Testis (tissue), 2 donors: ENCODE measurements around the gene RMND5A.

ENCODE experiments used
- POLR2A ChIP-seq: fragments of 450-650 bp; IDR thresholded peaks from one replicate; pipeline ENCODE4 v1.6.1; 2017; ENCODE audit warnings: antibody characterized with exemption, mild to moderate bottlenecking, moderate library complexity
- TF ChIP-seq, protein P1 (sequence below), 3 experiments: fragments of 450-650 bp in 2 of 3; fragments of 200-600 bp in 1 of 3; sonication (generic) in 1 of 3; IDR thresholded peaks; one replicate each; pipeline ENCODE4 v1.5.1; 2016 to 2019; ENCODE audit warnings: antibody characterized with exemption in 3 of 3, mild to moderate bottlenecking in 2 of 3, moderate library complexity in 1 of 3

DNA sequence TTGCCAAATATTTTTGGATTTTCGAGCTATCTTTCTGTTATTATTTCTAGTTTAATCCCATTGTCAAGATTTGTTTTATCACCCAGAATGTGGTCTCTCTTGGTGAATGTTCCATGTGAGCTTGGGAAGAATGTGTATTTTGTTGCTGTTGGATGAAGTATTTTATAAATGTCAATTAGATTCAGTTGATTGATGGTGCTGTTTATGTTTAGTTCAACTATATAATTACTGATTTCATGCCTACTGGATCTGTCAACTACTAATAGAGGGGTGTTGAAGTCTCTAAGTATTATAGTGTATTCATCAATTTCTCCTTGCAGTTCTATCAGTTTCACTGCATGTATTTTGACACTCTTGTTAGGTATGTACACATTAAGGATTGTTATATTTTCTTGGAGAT, 34.7 kb upstream of the RMND5A start:
- no peak for TF ChIP-seq POLR2A
- TF ChIP-seq, protein P1, sequence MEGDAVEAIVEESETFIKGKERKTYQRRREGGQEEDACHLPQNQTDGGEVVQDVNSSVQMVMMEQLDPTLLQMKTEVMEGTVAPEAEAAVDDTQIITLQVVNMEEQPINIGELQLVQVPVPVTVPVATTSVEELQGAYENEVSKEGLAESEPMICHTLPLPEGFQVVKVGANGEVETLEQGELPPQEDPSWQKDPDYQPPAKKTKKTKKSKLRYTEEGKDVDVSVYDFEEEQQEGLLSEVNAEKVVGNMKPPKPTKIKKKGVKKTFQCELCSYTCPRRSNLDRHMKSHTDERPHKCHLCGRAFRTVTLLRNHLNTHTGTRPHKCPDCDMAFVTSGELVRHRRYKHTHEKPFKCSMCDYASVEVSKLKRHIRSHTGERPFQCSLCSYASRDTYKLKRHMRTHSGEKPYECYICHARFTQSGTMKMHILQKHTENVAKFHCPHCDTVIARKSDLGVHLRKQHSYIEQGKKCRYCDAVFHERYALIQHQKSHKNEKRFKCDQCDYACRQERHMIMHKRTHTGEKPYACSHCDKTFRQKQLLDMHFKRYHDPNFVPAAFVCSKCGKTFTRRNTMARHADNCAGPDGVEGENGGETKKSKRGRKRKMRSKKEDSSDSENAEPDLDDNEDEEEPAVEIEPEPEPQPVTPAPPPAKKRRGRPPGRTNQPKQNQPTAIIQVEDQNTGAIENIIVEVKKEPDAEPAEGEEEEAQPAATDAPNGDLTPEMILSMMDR (IDR thresholded peaks at IDR 0.05): no peak
